ENCODE data around the gene SPACDR.

SPACDR gene

GRCh38 chr7:100477871-100478267 lies 13.8 kb upstream of the SPACDR start:
- Histone ChIP-seq H3K9me3 (no peaks in the 10 kb centered on the region), H3K4me3 (peak overlapping the region; percentile 65 to 98), H3K27ac (peak overlapping the region; percentile 84 to 95), H3K27me3 (no peaks in the 10 kb centered on the region), H3K36me3 (peaks cover 4 to 34% (median 9%) of the 10 kb centered on the region in 3 donors), H3K4me1 (peaks cover 0 to 58% (median 45%) of the 10 kb centered on the region in 4 donors)
- TF ChIP-seq, protein P1, sequence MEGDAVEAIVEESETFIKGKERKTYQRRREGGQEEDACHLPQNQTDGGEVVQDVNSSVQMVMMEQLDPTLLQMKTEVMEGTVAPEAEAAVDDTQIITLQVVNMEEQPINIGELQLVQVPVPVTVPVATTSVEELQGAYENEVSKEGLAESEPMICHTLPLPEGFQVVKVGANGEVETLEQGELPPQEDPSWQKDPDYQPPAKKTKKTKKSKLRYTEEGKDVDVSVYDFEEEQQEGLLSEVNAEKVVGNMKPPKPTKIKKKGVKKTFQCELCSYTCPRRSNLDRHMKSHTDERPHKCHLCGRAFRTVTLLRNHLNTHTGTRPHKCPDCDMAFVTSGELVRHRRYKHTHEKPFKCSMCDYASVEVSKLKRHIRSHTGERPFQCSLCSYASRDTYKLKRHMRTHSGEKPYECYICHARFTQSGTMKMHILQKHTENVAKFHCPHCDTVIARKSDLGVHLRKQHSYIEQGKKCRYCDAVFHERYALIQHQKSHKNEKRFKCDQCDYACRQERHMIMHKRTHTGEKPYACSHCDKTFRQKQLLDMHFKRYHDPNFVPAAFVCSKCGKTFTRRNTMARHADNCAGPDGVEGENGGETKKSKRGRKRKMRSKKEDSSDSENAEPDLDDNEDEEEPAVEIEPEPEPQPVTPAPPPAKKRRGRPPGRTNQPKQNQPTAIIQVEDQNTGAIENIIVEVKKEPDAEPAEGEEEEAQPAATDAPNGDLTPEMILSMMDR (IDR thresholded peaks at IDR 0.05), result no peak
- no peak for DNase-seq
- intact Hi-C loops (cut with DNase I; ENCODE audit: low total_unique reads), result loop anchor here (10.0 kb wide), 1 partner anchor 197 kb away; the partner anchor contains the start of gene GNB2

- intact Hi-C loops (cut with DNase I; ENCODE audit: low total_unique reads), result loop anchor here (10.0 kb wide), 1 partner anchor 198 kb away; the partner anchor contains the start of gene GNB2
- Histone ChIP-seq H3K27ac (peak overlapping the region; percentile 84 to 95), H3K4me3 (peak overlapping the region; percentile 65 to 98), H3K36me3 (peaks cover 4 to 41% (median 9%) of the 10 kb centered on the region in 3 donors), H3K4me1 (peaks cover 0 to 60% (median 47%) of the 10 kb centered on the region in 4 donors), H3K27me3 (no peaks in the 10 kb centered on the region), H3K9me3 (no peaks in the 10 kb centered on the region)
- no peak for DNase-seq
- TF ChIP-seq, protein P1 (IDR thresholded peaks at IDR 0.05), result no peak
Measured at GRCh38 chr7:100476903-100477870, 13.1 kb upstream of the SPACDR start.

GRCh38 chr7:100476101-100476780 lies 12.2 kb upstream of the SPACDR start:
- intact Hi-C loops (cut with DNase I; ENCODE audit: low total_unique reads), result loop anchor here (10.0 kb wide), 1 partner anchor 199 kb away; the partner anchor contains the start of gene GNB2
- Histone ChIP-seq H3K36me3 (peaks cover 4 to 50% (median 11%) of the 10 kb centered on the region in 3 donors), H3K4me1 (peaks cover 0 to 64% (median 49%) of the 10 kb centered on the region in 4 donors), H3K27me3 (no peaks in the 10 kb centered on the region), H3K4me3 (peak overlapping the region; percentile 65 to 98), H3K9me3 (no peaks in the 10 kb centered on the region), H3K27ac (peak overlapping the region; percentile 84 to 95)
- TF ChIP-seq, protein P1 (IDR thresholded peaks at IDR 0.05), result no peak
- no peak for DNase-seq

DNA sequence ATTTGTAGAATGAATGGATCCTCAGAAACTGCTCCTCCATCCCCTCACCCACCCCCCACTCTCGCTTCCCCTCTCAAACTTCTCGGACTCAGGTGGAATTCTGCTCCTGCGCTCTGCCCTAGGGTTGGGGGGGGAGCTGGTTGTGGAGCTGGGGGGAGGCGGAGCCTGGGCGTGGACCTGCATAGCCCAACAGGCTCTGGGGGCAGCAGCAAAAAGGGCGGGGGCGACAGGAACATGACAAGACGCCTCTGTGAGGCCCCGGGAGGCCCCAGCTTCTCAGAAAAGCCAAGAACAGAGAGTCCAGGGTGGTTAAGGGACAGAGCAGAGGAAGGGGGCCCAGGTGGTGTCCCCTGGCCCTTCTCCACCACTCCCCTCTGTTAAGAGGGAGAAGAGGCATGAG lies 11.5 kb upstream of the SPACDR start:
- H3K27ac ChIP-seq, result peak overlapping the region; percentile 84 to 95
- H3K27me3 ChIP-seq, result no peaks in the 10 kb centered on the region
- peaks cover 4 to 57% (median 16%) of the 10 kb centered on the region in 3 donors for H3K36me3 ChIP-seq
- peak overlapping the region; percentile 65 to 98 for H3K4me3 ChIP-seq
- H3K4me1 ChIP-seq, result peaks cover 0 to 64% (median 49%) of the 10 kb centered on the region in 4 donors
- DNase-seq, result no peak
- H3K9me3 ChIP-seq, result no peaks in the 10 kb centered on the region
- intact Hi-C loops (cut with DNase I; ENCODE audit: low total_unique reads), result loop anchor here (10.0 kb wide), 1 partner anchor 199 kb away; the partner anchor contains the start of gene GNB2
- TF ChIP-seq, protein P1 (IDR thresholded peaks at IDR 0.05), result no peak

- Histone ChIP-seq H3K4me3 (no peak overlapping the region), H3K27ac (peak overlapping the region; percentile 59 to 65), H3K9me3 (no peaks in the 10 kb centered on the region), H3K36me3 (peaks cover 4 to 77% (median 16%) of the 10 kb centered on the region in 3 donors), H3K4me1 (peaks cover 0 to 64% (median 47%) of the 10 kb centered on the region in 4 donors), H3K27me3 (no peaks in the 10 kb centered on the region)
- DNase-seq, result peak; percentile 38 to 74
- TF ChIP-seq, protein P1 (IDR thresholded peaks at IDR 0.05), result no peak
- intact Hi-C loops (cut with DNase I; ENCODE audit: low total_unique reads), result loop anchor here (10.0 kb wide), 1 partner anchor 202 kb away; the partner anchor contains the start of gene GNB2
Measured at GRCh38 chr7:100472854-100473499, 8.9 kb upstream of the SPACDR start.

Data from tibial artery (tissue), 4 donors.